H1 (cell line): Measurements from ENCODE around the gene MACROD1. TPM values are rescaled to one million over a fixed set of nuclear protein-coding genes. Genes with fewer than 3 reads are reported as not detected.

Source experiments
- CTCF ChIA-PET: fragments of 300-600 bp; sonication (Branson Sonifier 250); formaldehyde crosslinking; loops from one replicate; lab custom pipeline; 2021; ENCODE audit not compliant: partially characterized antibody; lab: Charles Lee
- POLR2A ChIA-PET: fragments of 300-600 bp; sonication (Branson Sonifier 250); formaldehyde crosslinking; loops from one replicate; lab custom pipeline; 2021; ENCODE audit warnings: inconsistent platforms; ENCODE audit not compliant: partially characterized antibody; lab: Charles Lee
- DNase-seq, 2 experiments: peaks; one replicate each; pipeline versions ENCODE4 v3.0.0 to v3.0.0-alpha.2; 2010 to 2022; ENCODE audit warnings: low spot score in 2 of 2, low read depth in 1 of 2, mixed read lengths in 1 of 2
- FAIRE-seq: peaks from 2 replicates; lab custom pipeline; 2011; peaks lifted over from hg19 to GRCh38; lab: Jason Lieb, UNC
- H2AFZ ChIP-seq: 2 replicates; pipeline ENCODE4 v1.8.1; 2012; ENCODE audit warnings: low read length, inconsistent platforms
- H2AK5ac ChIP-seq: 2 replicates; pipeline ENCODE4 v1.6.1; 2013; ENCODE audit warnings: low read depth, low read length
- H2BK120ac ChIP-seq: replicated peaks from 2 replicates; pipeline ENCODE3; 2013; ENCODE audit warnings: low read depth, low read length, inconsistent platforms
- H2BK12ac ChIP-seq: 2 replicates; pipeline ENCODE4 v1.6.1; 2013; ENCODE audit warnings: low read depth, low read length
- H2BK15ac ChIP-seq: 2 replicates; pipeline ENCODE4 v1.6.1; 2013; ENCODE audit warnings: low read length
- H2BK20ac ChIP-seq: 2 replicates; pipeline ENCODE4 v1.6.1; 2013; ENCODE audit warnings: low read length
- H2BK5ac ChIP-seq: 2 replicates; pipeline ENCODE4 v1.6.1; 2013; ENCODE audit warnings: low read depth, low read length
- H3K14ac ChIP-seq: 2 replicates; pipeline ENCODE4 v1.6.1; 2013; ENCODE audit warnings: inconsistent platforms; ENCODE audit not compliant: insufficient read length
- H3K18ac ChIP-seq: 2 replicates; pipeline ENCODE4 v1.6.1; 2013; ENCODE audit warnings: low read length; ENCODE audit errors: extremely low read depth
- H3K23ac ChIP-seq: 2 replicates; pipeline ENCODE4 v1.6.1; 2013; ENCODE audit warnings: inconsistent platforms; ENCODE audit not compliant: insufficient read length
- H3K23me2 ChIP-seq: 2 replicates; pipeline ENCODE4 v1.6.1; 2013; ENCODE audit warnings: low read depth, low read length
- H3K27ac ChIP-seq: 2 replicates; pipeline ENCODE4 v1.6.1; 2011; ENCODE audit warnings: low read depth, low read length, inconsistent platforms
- H3K27me3 ChIP-seq, 4 experiments: replicated peaks in 1 of 4; 1 replicate in 1 of 4; 2 replicates in 3 of 4; pipeline versions ENCODE4 v1.6.1 to v1.8.1; 2011 to 2013; ENCODE audit warnings: low read length in 3 of 4, mild to moderate bottlenecking in 3 of 4, inconsistent platforms in 2 of 4, mixed read lengths in 2 of 4, moderate library complexity in 1 of 4; ENCODE audit not compliant: control insufficient read depth in 3 of 4, insufficient read depth in 3 of 4; ENCODE audit errors: extremely low read depth in 1 of 4
- H3K36me3 ChIP-seq, 4 experiments: 2 replicates each; pipeline versions ENCODE4 v1.6.1 to v1.8.1; 2011 to 2013; ENCODE audit warnings: mild to moderate bottlenecking in 4 of 4, low read length in 3 of 4, moderate library complexity in 2 of 4, control low read depth in 1 of 4, inconsistent platforms in 1 of 4; ENCODE audit not compliant: insufficient read depth in 4 of 4, control insufficient read depth in 2 of 4
- H3K4ac ChIP-seq: replicated peaks from 2 replicates; pipeline ENCODE3; 2013; ENCODE audit warnings: low read length, low read depth, mixed read lengths, inconsistent platforms; ENCODE audit not compliant: insufficient read length
- H3K4me1 ChIP-seq, 4 experiments: replicated peaks in 1 of 4; 1 replicate in 1 of 4; 2 replicates in 3 of 4; pipeline versions ENCODE4 v1.6.1 to v1.8.1; 2011 to 2013; ENCODE audit warnings: low read length in 3 of 4, inconsistent platforms in 2 of 4, mixed read lengths in 1 of 4; ENCODE audit not compliant: insufficient read depth in 4 of 4, control insufficient read depth in 3 of 4
- H3K4me2 ChIP-seq, 2 experiments: 2 replicates each; pipeline versions ENCODE4 v1.6.1 to v1.8.1; 2011 to 2013; ENCODE audit warnings: low read depth in 2 of 2, low read length in 2 of 2, control low read depth in 1 of 2, inconsistent platforms in 1 of 2, mild to moderate bottlenecking in 1 of 2; ENCODE audit not compliant: insufficient read depth in 1 of 2
- H3K4me3 ChIP-seq, 4 experiments: fragments of 200-600, 300-600 bp in 1 of 4; sonication (generic), shearing (Covaris generic), sonication (Bioruptor Twin) in 1 of 4; 2 replicates each; pipeline versions ENCODE4 v1.5.1 to v1.8.1; 2011 to 2016; ENCODE audit warnings: low read length in 4 of 4, low read depth in 3 of 4, control low read depth in 2 of 4, inconsistent platforms in 2 of 4, mild to moderate bottlenecking in 2 of 4, mixed read lengths in 1 of 4, moderate library complexity in 1 of 4; ENCODE audit not compliant: insufficient read depth in 2 of 4; ENCODE audit errors: extremely low read depth in 1 of 4
- H3K56ac ChIP-seq: replicated peaks from 2 replicates; pipeline ENCODE3; 2013; ENCODE audit warnings: low read depth, mild to moderate bottlenecking, mixed read lengths, low read length, inconsistent platforms; ENCODE audit not compliant: insufficient read length
- H3K79me1 ChIP-seq: 2 replicates; pipeline ENCODE4 v1.6.1; 2013; ENCODE audit warnings: low read depth, low read length, control low read depth
- H3K79me2 ChIP-seq, 2 experiments: 2 replicates each; pipeline versions ENCODE4 v1.6.1 to v1.8.1; 2012 to 2013; ENCODE audit warnings: low read length in 2 of 2, mild to moderate bottlenecking in 2 of 2, inconsistent platforms in 1 of 2; ENCODE audit not compliant: insufficient read depth in 2 of 2, control insufficient read depth in 1 of 2
- H3K9ac ChIP-seq, 4 experiments: replicated peaks in 1 of 4; 1 replicate in 1 of 4; 2 replicates in 3 of 4; pipeline versions ENCODE4 v1.6.1 to v1.8.1; 2011 to 2013; ENCODE audit warnings: low read depth in 3 of 4, low read length in 3 of 4, control low read depth in 2 of 4, mild to moderate bottlenecking in 2 of 4, moderate library complexity in 2 of 4, inconsistent platforms in 1 of 4; ENCODE audit errors: extremely low read depth in 1 of 4
- H3K9me3 ChIP-seq, 2 experiments: 2 replicates each; pipeline versions ENCODE4 v1.6.1 to v1.8.1; 2012 to 2013; ENCODE audit warnings: mild to moderate bottlenecking in 2 of 2, moderate library complexity in 2 of 2, control low read depth in 1 of 2, inconsistent platforms in 1 of 2, low read depth in 1 of 2, low read length in 1 of 2, mixed read lengths in 1 of 2; ENCODE audit not compliant: insufficient read depth in 2 of 2
- H4K20me1 ChIP-seq, 2 experiments: replicated peaks in 1 of 2; 2 replicates each; pipeline versions ENCODE3 to v1.8.1; 2011 to 2013; ENCODE audit warnings: inconsistent platforms in 2 of 2, low read length in 2 of 2, mild to moderate bottlenecking in 1 of 2; ENCODE audit not compliant: insufficient read depth in 2 of 2, control insufficient read depth in 1 of 2
- H4K5ac ChIP-seq: 2 replicates; pipeline ENCODE4 v1.6.1; 2013; ENCODE audit warnings: low read length, low read depth, mixed read lengths, inconsistent platforms; ENCODE audit not compliant: insufficient read length
- H4K8ac ChIP-seq: 2 replicates; pipeline ENCODE4 v1.8.0; 2013; ENCODE audit warnings: mild to moderate bottlenecking, moderate library complexity, low read length, inconsistent platforms; ENCODE audit not compliant: insufficient read depth; ENCODE audit errors: extremely low read depth
- H4K91ac ChIP-seq: replicated peaks from 2 replicates; pipeline ENCODE3; 2013; ENCODE audit warnings: low read length, mixed read lengths, inconsistent platforms; ENCODE audit not compliant: insufficient read length
- HDAC6 ChIP-seq: IDR thresholded peaks from one replicate; pipeline ENCODE4 v1.7.1; 2012; ENCODE audit warnings: low read depth, mild to moderate bottlenecking, inconsistent platforms, low read length, moderate library complexity
- WGBS, 2 experiments: shearing (Covaris generic) in 1 of 2; methylation state at CpG; one replicate each; pipeline versions ENCODE4 v1.1.6 to v1.1.7; 2013 to 2015; ENCODE audit warnings: low lambda C conversion rate in 2 of 2, mixed read lengths in 2 of 2, inconsistent platforms in 1 of 2, low coverage in 1 of 2, missing lambda C conversion rate in 1 of 2; ENCODE audit not compliant: insufficient replicate concordance in 2 of 2, insufficient coverage in 1 of 2, insufficient read length in 1 of 2; ENCODE audit errors: extremely low coverage in 1 of 2, missing lambda C conversion rate in 1 of 2; 5-methylcytosine and 5-hydroxymethylcytosine counted together
- polyA plus RNA-seq, 7 experiments: library from polyadenylated mRNA; depleted of rRNA in 3 of 7; stranded (reverse) in 5 of 7; unstranded in 2 of 7; fragments of >200 nt in 5 of 7; fragments of 200-250 nt in 2 of 7; gene quantifications; 1 replicate in 5 of 7; 2 replicates in 1 of 7; 4 replicates in 1 of 7; pipeline versions ENCODE4 v1.2.1 to v1.2.3, GENCODE V29; 2011 to 2013; ENCODE audit warnings: missing spikeins in 2 of 7, mixed read lengths in 2 of 7
- total RNA-seq: library from RNA; stranded (reverse); fragmentation: NEBNext Ultra II Directional; extraction: Animal tissue kit (Norgen Biotek cat#: 25700); gene quantifications from 2 replicates; pipeline ENCODE4 v1.2.1, GENCODE V29; 2021

The MACROD1 gene
- total and polyA plus RNA-seq, 2 of the 8 experiments (the other 6 are each of a cell fraction or from before 2014, with no cell fraction given), result 19.5 to 34.1 TPM

- no peak overlapping the region for H2BK20ac ChIP-seq
- H2BK15ac ChIP-seq, result no peak overlapping the region
- H3K18ac ChIP-seq, result no peak overlapping the region
- H4K5ac ChIP-seq, result no peak overlapping the region
- H3K23ac ChIP-seq, result no peak overlapping the region
- no peak for DNase-seq
- no peak overlapping the region for H3K27ac ChIP-seq
- peaks cover 8 to 9% of the 10 kb centered on the region in 2 experiments; a peak in 2 of 4 replicates for H3K9me3 ChIP-seq
- POLR2A ChIA-PET, result interaction anchor here (4.2 kb wide), 1 partner anchor 14 kb away, joined by 33 read pairs; the partner anchor contains the start of gene MACROD1
- no peak overlapping the region for H3K4ac ChIP-seq
- no peaks in the 10 kb centered on the region for H3K27me3 ChIP-seq
- no peak overlapping the region for H4K91ac ChIP-seq
- peaks cover 1 to 7% of the 10 kb centered on the region in 2 experiments for H4K20me1 ChIP-seq
- no peak overlapping the region for H3K9ac ChIP-seq
- H3K14ac ChIP-seq, result no peak overlapping the region
- H3K36me3 ChIP-seq, result peaks cover 0 to 7% (median under 1%) of the 10 kb centered on the region in 4 experiments; a peak in 2 of 8 replicates
- no peak overlapping the region for H2BK5ac ChIP-seq
- no peak overlapping the region for H2AFZ ChIP-seq
- H3K79me1 ChIP-seq, result no peaks in the 10 kb centered on the region; the same call in 1 of the 2 replicates
- no peak overlapping the region for H2AK5ac ChIP-seq
- no peak overlapping the region for H2BK120ac ChIP-seq
- H3K4me2 ChIP-seq, result no peak overlapping the region
- peaks cover 0 to 6% of the 10 kb centered on the region in 2 experiments; a peak in 1 of 4 replicates for H3K79me2 ChIP-seq
- peaks cover 0 to 7% (median 0%) of the 10 kb centered on the region in 4 experiments; a peak in 3 of 7 replicates for H3K4me1 ChIP-seq
- no peak overlapping the region for H3K56ac ChIP-seq
- no peak overlapping the region for H3K4me3 ChIP-seq
- CTCF ChIA-PET, result no interaction called here
- no peak overlapping the region for H2BK12ac ChIP-seq
- no peak for FAIRE-seq
- 83% methylated on average over 1 of the region's 1 CpG; no CpG with 5 or more reads in 1 of the 2 experiments for WGBS, 2 experiments
- H3K23me2 ChIP-seq, result no peaks in the 10 kb centered on the region
- no peak overlapping the region for H4K8ac ChIP-seq
- TF ChIP-seq HDAC6, result no peak
These were observed 12.3 kb upstream of the MACROD1 start for GRCh38 chr11:64178203-64178602.
